GM08714 (cell line): Measurements from ENCODE around the gene ZNRF4.
"Not testable (repeated sequence)": the region's sequence is repeated elsewhere in the genome, so short reads cannot be mapped to it uniquely, and the experiment has no call there.

Experiments
- H3K4me3 ChIP-seq: fragments of 200-500 bp; sonication (Bioruptor generic); 2 replicates; pipeline ENCODE4 v1.5.1; 2014; ENCODE audit warnings: mild to moderate bottlenecking, low read length, inconsistent platforms
- ZNF274 ChIP-seq: IDR thresholded peaks from 2 replicates; pipeline ENCODE4 v1.6.1; 2012; ENCODE audit warnings: mild to moderate bottlenecking, low read depth, low read length

The ZNRF4 gene

GRCh38 chr19:5435642-5436017 lies 19.6 kb upstream of the ZNRF4 start:
- H3K4me3 ChIP-seq: no peak overlapping the region
- no peak for TF ChIP-seq ZNF274

- no peak overlapping the region for H3K4me3 ChIP-seq
- no peak for TF ChIP-seq ZNF274
These were observed 18.9 kb upstream of the ZNRF4 start for GRCh38 chr19:5436106-5436947.

GRCh38 chr19:5436948-5437306 lies 18.3 kb upstream of the ZNRF4 start:
- no peak overlapping the region for H3K4me3 ChIP-seq
- TF ChIP-seq ZNF274: no peak

- not testable (repeated sequence) for H3K4me3 ChIP-seq
These were observed 16.5 kb upstream of the ZNRF4 start for GRCh38 chr19:5438756-5439155.

GRCh38 chr19:5439452-5439851 lies 15.8 kb upstream of the ZNRF4 start:
- TF ChIP-seq ZNF274: no peak
- no peak overlapping the region for H3K4me3 ChIP-seq

GRCh38 chr19:5440299-5440698 lies 14.9 kb upstream of the ZNRF4 start:
- H3K4me3 ChIP-seq: no peak overlapping the region
- no peak for TF ChIP-seq ZNF274

- no peak for TF ChIP-seq ZNF274
These were observed 11.5 kb upstream of the ZNRF4 start for GRCh38 chr19:5443723-5444122.

GRCh38 chr19:5444431-5444830 lies 10.8 kb upstream of the ZNRF4 start:
- TF ChIP-seq ZNF274: no peak

More at GRCh38 chr19:5443723-5444122, 11.5 kb upstream of the ZNRF4 start:
- H3K4me3 ChIP-seq: no peak overlapping the region

GRCh38 chr19:5445071-5445470 lies 10.1 kb upstream of the ZNRF4 start:
- no peak overlapping the region for H3K4me3 ChIP-seq
- no peak for TF ChIP-seq ZNF274

More at GRCh38 chr19:5444431-5444830, 10.8 kb upstream of the ZNRF4 start:
- no peak overlapping the region for H3K4me3 ChIP-seq

GRCh38 chr19:5445561-5446055 lies 9.6 kb upstream of the ZNRF4 start:
- no peak for TF ChIP-seq ZNF274
- H3K4me3 ChIP-seq: no peak overlapping the region

- TF ChIP-seq ZNF274: no peak
These were observed 7.4 kb upstream of the ZNRF4 start for GRCh38 chr19:5447700-5448311.

GRCh38 chr19:5448374-5448773 lies 6.8 kb upstream of the ZNRF4 start:
- H3K4me3 ChIP-seq: no peak overlapping the region
- TF ChIP-seq ZNF274: no peak

More at GRCh38 chr19:5447700-5448311, 7.4 kb upstream of the ZNRF4 start:
- H3K4me3 ChIP-seq: no peak overlapping the region

GRCh38 chr19:5450482-5451126 lies 4.6 kb upstream of the ZNRF4 start:
- no peak overlapping the region for H3K4me3 ChIP-seq
- no peak for TF ChIP-seq ZNF274

GRCh38 chr19:5451494-5451893 lies 3.7 kb upstream of the ZNRF4 start:
- H3K4me3 ChIP-seq: no peak overlapping the region
- no peak for TF ChIP-seq ZNF274
